Type B pancreatic cell (in vitro differentiated cells): ENCODE measurements around the gene NDUFA13. TPM values are rescaled to one million over a fixed set of nuclear protein-coding genes. Genes with fewer than 3 reads are reported as not detected.
A peak's percentile ranks its signal among the peaks of the same experiment; 100 is the strongest.

Experiments used
- DNase-seq: peaks from one replicate; pipeline ENCODE4 v3.0.0; 2021; ENCODE audit warnings: mixed read lengths; ENCODE audit not compliant: unreplicated experiment; ENCODE audit errors: extremely low spot score
- H3K27ac Mint-ChIP-seq: 2 replicates; pipeline ENCODE4 v1.8.0; 2021; ENCODE audit warnings: mild to moderate bottlenecking, mixed read lengths
- H3K27me3 Mint-ChIP-seq: 2 replicates; pipeline ENCODE4 v1.8.0; 2021; ENCODE audit warnings: mixed read lengths
- H3K36me3 Mint-ChIP-seq: 2 replicates; pipeline ENCODE4 v1.8.0; 2021; ENCODE audit warnings: mixed read lengths
- H3K4me1 Mint-ChIP-seq: one replicate; pipeline ENCODE4 v1.8.0; 2021; ENCODE audit warnings: mixed read lengths; ENCODE audit not compliant: unreplicated experiment
- H3K4me3 Mint-ChIP-seq: 2 replicates; pipeline ENCODE4 v1.8.0; 2021; ENCODE audit warnings: mild to moderate bottlenecking, mixed read lengths
- H3K9me3 Mint-ChIP-seq: 2 replicates; pipeline ENCODE4 v1.8.0; 2021; ENCODE audit warnings: mixed read lengths
- total RNA-seq: library from RNA; stranded (reverse); gene quantifications from 2 replicates; pipeline ENCODE4 v1.2.1, GENCODE V29; 2021; ENCODE audit warnings: low replicate concordance
- TF ChIP-seq, protein P1 (sequence below): fragments of 200-600 bp; sonication (generic); conservative IDR thresholded peaks from 2 replicates; pipeline ENCODE4 v1.5.0; 2021; ENCODE audit warnings: antibody characterized with exemption, mild to moderate bottlenecking

The NDUFA13 gene
- total RNA-seq, 1 donor from 2014 or later, result 396 TPM

DNA sequence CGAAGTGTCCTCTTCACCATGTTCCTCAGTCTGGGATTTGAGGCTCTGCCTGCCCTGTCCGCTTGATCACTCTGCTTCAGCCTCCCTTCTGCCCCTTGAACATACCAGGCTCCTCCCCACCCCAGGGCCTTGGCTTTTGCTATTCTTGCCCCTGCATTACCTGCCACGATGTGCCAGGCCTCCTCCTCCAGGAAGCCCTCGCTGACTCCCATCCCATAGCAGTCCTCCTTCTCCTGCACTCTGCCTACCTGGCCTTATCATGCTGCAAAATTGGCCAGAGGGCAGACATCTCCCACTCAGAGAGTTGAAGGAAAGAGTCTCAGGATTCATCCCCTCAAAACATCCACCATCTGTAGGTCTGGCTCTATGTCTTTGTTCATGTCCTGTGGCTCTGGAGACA lies 14.9 kb downstream of the NDUFA13 start:
- TF ChIP-seq, protein P1, sequence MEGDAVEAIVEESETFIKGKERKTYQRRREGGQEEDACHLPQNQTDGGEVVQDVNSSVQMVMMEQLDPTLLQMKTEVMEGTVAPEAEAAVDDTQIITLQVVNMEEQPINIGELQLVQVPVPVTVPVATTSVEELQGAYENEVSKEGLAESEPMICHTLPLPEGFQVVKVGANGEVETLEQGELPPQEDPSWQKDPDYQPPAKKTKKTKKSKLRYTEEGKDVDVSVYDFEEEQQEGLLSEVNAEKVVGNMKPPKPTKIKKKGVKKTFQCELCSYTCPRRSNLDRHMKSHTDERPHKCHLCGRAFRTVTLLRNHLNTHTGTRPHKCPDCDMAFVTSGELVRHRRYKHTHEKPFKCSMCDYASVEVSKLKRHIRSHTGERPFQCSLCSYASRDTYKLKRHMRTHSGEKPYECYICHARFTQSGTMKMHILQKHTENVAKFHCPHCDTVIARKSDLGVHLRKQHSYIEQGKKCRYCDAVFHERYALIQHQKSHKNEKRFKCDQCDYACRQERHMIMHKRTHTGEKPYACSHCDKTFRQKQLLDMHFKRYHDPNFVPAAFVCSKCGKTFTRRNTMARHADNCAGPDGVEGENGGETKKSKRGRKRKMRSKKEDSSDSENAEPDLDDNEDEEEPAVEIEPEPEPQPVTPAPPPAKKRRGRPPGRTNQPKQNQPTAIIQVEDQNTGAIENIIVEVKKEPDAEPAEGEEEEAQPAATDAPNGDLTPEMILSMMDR, result no peak
- Mint-ChIP-seq H3K27me3 (no peaks in the 10 kb centered on the region), H3K9me3 (no peaks in the 10 kb centered on the region), H3K27ac (no peak overlapping the region), H3K4me3 (no peak overlapping the region), H3K36me3 (no peaks in the 10 kb centered on the region), H3K4me1 (peaks cover 17% of the 10 kb centered on the region)
- DNase-seq, result no peak

GRCh38 chr19:19531951-19532805 lies 16.2 kb downstream of the NDUFA13 start:
- TF ChIP-seq, protein P1, result peak; percentile 99
- DNase-seq, result peak; percentile 90
- Mint-ChIP-seq H3K27ac (peak overlapping the region; percentile 13), H3K27me3 (peaks cover 5% of the 10 kb centered on the region), H3K4me3 (no peak overlapping the region), H3K9me3 (no peaks in the 10 kb centered on the region), H3K4me1 (peaks cover 17% of the 10 kb centered on the region), H3K36me3 (no peaks in the 10 kb centered on the region)

DNA sequence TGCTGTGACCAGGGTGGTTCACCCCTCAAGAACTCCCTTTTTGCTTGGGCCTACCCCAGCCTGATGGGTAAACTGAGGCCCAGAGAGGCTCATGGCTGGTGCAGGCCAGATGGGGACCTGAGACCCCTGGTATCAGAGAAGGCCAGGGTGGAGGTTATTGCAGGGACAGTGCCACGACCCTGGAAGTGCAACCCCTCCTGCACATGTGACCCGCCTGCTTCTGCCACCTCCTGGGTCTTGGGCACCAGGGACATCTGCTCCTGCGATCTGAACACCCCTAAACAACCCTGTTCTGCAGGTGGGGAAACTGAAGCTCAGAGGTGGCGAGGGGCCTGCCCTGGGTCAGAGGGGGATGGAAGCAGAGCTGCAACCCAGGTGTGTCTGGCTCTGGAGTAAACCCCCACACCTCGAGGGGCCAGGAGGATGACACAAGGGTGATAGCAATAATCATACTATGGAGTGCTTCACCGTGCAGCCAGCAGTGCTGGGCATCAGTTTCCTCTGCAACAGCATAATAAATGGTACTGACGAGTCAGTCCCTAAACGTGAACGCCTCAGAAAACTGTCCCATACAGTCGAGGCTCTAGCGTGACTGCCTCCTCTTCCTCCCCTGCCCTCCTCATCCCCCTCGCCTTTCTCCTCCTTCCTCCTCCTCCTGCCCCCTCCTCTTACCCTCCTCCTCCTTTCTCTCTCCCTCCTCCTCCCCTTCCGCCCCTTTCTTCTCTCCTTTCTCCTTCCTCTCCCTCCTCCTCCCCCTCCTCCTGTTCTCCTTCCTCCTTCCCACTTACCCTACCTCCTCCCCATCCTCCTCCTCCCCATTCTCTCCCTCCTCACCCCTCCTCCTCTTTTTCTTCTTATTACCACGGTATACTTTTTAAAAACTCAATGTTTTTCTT lies 17.0 kb downstream of the NDUFA13 start:
- no peaks in the 10 kb centered on the region for H3K36me3 Mint-ChIP-seq
- H3K4me3 Mint-ChIP-seq, result no peak overlapping the region
- DNase-seq, result no peak
- no peaks in the 10 kb centered on the region for H3K9me3 Mint-ChIP-seq
- TF ChIP-seq, protein P1, result no peak
- H3K27ac Mint-ChIP-seq, result no peak overlapping the region
- H3K4me1 Mint-ChIP-seq, result peaks cover 17% of the 10 kb centered on the region
- peaks cover 8% of the 10 kb centered on the region for H3K27me3 Mint-ChIP-seq

GRCh38 chr19:19533841-19534240 lies 17.8 kb downstream of the NDUFA13 start:
- Mint-ChIP-seq H3K27ac (peak overlapping the region; percentile 14), H3K4me1 (peaks cover 21% of the 10 kb centered on the region), H3K27me3 (peaks cover 13% of the 10 kb centered on the region), H3K9me3 (no peaks in the 10 kb centered on the region), H3K36me3 (no peaks in the 10 kb centered on the region), H3K4me3 (peak overlapping the region; percentile 1)
- TF ChIP-seq, protein P1, result no peak
- DNase-seq, result no peak

GRCh38 chr19:19534556-19535265 lies 18.7 kb downstream of the NDUFA13 start:
- Mint-ChIP-seq H3K27me3 (peaks cover 15% of the 10 kb centered on the region), H3K4me1 (peaks cover 18% of the 10 kb centered on the region), H3K9me3 (no peaks in the 10 kb centered on the region), H3K27ac (no peak overlapping the region), H3K36me3 (no peaks in the 10 kb centered on the region), H3K4me3 (peak overlapping the region; percentile 1)
- no peak for DNase-seq
- TF ChIP-seq, protein P1, result no peak
